Endothelial cell of umbilical vein (primary cell): ENCODE data around the gene CYP19A1. TPM values are rescaled to one million over a fixed set of nuclear protein-coding genes. Genes with fewer than 3 reads are reported as not detected.

ENCODE experiments used
- BruUV-seq: library from RNA; stranded (reverse); fragments of 400-500 nt; replicated peaks from 2 replicates; lab custom pipeline; 2021; lab: Mats Ljungman, UMichigan
- CTCF ChIA-PET: fragments of 300-600, 350-600 bp; sonication (Branson Sonifier 250); formaldehyde crosslinking; loops from one replicate; lab custom pipeline; 2021; ENCODE audit warnings: antibody characterized with exemption, inconsistent platforms; lab: Charles Lee
- POLR2A ChIA-PET: fragments of 300-600, 350-600 bp; sonication (Branson Sonifier 250); formaldehyde crosslinking; loops from one replicate; lab custom pipeline; 2021; ENCODE audit warnings: antibody characterized with exemption, inconsistent platforms; lab: Charles Lee
- DNase-seq: peaks from one replicate; pipeline ENCODE4 v3.0.0-alpha.2; 2011; ENCODE audit warnings: low read depth, low spot score
- FAIRE-seq: peaks from 2 replicates; lab custom pipeline; 2011; peaks lifted over from hg19 to GRCh38; lab: Jason Lieb, UNC
- H2AFZ ChIP-seq: 2 replicates; pipeline ENCODE4 v1.6.0; 2012; ENCODE audit warnings: low read depth, low read length, control low read depth, inconsistent platforms
- H3K27ac ChIP-seq: 2 replicates; pipeline ENCODE4 v1.5.1; 2011; ENCODE audit warnings: low read depth, mild to moderate bottlenecking, control low read depth, low read length, moderate library complexity; ENCODE audit not compliant: insufficient read depth
- H3K27me3 ChIP-seq, 2 experiments: 2 replicates each; pipeline versions ENCODE4 v1.6.0 to v1.6.1; 2011; ENCODE audit warnings: low read length in 2 of 2, mixed read lengths in 1 of 2; ENCODE audit not compliant: control insufficient read depth in 2 of 2, insufficient read depth in 2 of 2
- H3K36me3 ChIP-seq, 2 experiments: 2 replicates in 1 of 2; 3 replicates in 1 of 2; pipeline ENCODE4 v1.5.1; 2011; ENCODE audit warnings: low read length in 2 of 2, mild to moderate bottlenecking in 1 of 2, moderate library complexity in 1 of 2; ENCODE audit not compliant: control insufficient read depth in 2 of 2, insufficient read depth in 2 of 2; ENCODE audit errors: extremely low read depth in 1 of 2
- H3K4me1 ChIP-seq: 3 replicates; pipeline ENCODE4 v1.5.1; 2011; ENCODE audit warnings: mild to moderate bottlenecking, low read length; ENCODE audit not compliant: control insufficient read depth, insufficient read depth; ENCODE audit errors: extremely low read depth
- H3K4me2 ChIP-seq: 2 replicates; pipeline ENCODE4 v1.6.1; 2011; ENCODE audit warnings: low read length, control low read depth, mixed read lengths; ENCODE audit not compliant: insufficient read depth
- H3K4me3 ChIP-seq, 3 experiments: fragments of 200-600 bp in 1 of 3; sonication (generic), shearing (Covaris generic) in 1 of 3; replicated peaks in 1 of 3; 2 replicates each; pipeline ENCODE4 v1.5.1; 2011 to 2016; ENCODE audit warnings: control low read depth in 3 of 3, low read length in 3 of 3, mild to moderate bottlenecking in 2 of 3, inconsistent platforms in 1 of 3, low read depth in 1 of 3, moderate library complexity in 1 of 3; ENCODE audit not compliant: insufficient read depth in 1 of 3
- H3K79me2 ChIP-seq: 2 replicates; pipeline ENCODE4 v1.6.0; 2012; ENCODE audit warnings: low read length, inconsistent platforms; ENCODE audit not compliant: control insufficient read depth, insufficient read depth
- H3K9ac ChIP-seq: replicated peaks from 2 replicates; pipeline ENCODE3; 2011; ENCODE audit warnings: low read length, control low read depth; ENCODE audit not compliant: insufficient read depth; ENCODE audit errors: extremely low read depth
- H3K9me1 ChIP-seq: replicated peaks from 3 replicates; pipeline ENCODE4 v1.6.0; 2011; ENCODE audit warnings: mild to moderate bottlenecking, low read length; ENCODE audit not compliant: control insufficient read depth, insufficient read depth; ENCODE audit errors: extremely low read depth
- H3K9me3 ChIP-seq: replicated peaks from 2 replicates; pipeline ENCODE4 v1.5.1; 2012; ENCODE audit warnings: low read length, inconsistent platforms; ENCODE audit not compliant: control insufficient read depth, insufficient read depth
- H4K20me1 ChIP-seq: replicated peaks from 2 replicates; pipeline ENCODE3; 2011; ENCODE audit warnings: mild to moderate bottlenecking, low read length; ENCODE audit not compliant: control insufficient read depth, insufficient read depth; ENCODE audit errors: extremely low read depth
- CTCF ChIP-seq, 2 donors: IDR thresholded peaks; 1 replicate in 1 of 2; 2 replicates in 1 of 2; pipeline ENCODE4 v1.5.1; 2011; ENCODE audit warnings: low read length in 2 of 2, mild to moderate bottlenecking in 2 of 2, moderate library complexity in 2 of 2, control low read depth in 1 of 2, inconsistent platforms in 1 of 2, low read depth in 1 of 2; ENCODE audit not compliant: insufficient read depth in 1 of 2; ENCODE audit errors: extremely low read depth in 1 of 2
- EZH2 ChIP-seq: IDR thresholded peaks from 2 replicates; pipeline ENCODE4 v1.6.1; 2012; ENCODE audit warnings: borderline replicate concordance, low read depth, mild to moderate bottlenecking, moderate library complexity, low read length, inconsistent platforms; ENCODE audit not compliant: severe bottlenecking
- FOS ChIP-seq: IDR thresholded peaks from 2 replicates; pipeline ENCODE4 v1.6.1; 2011; ENCODE audit warnings: mild to moderate bottlenecking, low read length, moderate library complexity, borderline replicate concordance; ENCODE audit not compliant: insufficient read depth
- GATA2 ChIP-seq: IDR thresholded peaks from 2 replicates; pipeline ENCODE4 v1.7.0; 2011; ENCODE audit warnings: low read depth, mild to moderate bottlenecking, moderate library complexity, mixed read lengths, low read length; ENCODE audit not compliant: insufficient read length, insufficient read depth
- JUN ChIP-seq: IDR thresholded peaks from 2 replicates; pipeline ENCODE4 v1.6.1; 2011; ENCODE audit warnings: borderline replicate concordance, low read depth; ENCODE audit not compliant: insufficient read length, insufficient read depth
- MYC ChIP-seq: IDR thresholded peaks from one replicate; pipeline ENCODE4 v1.6.1; 2011; ENCODE audit warnings: mild to moderate bottlenecking, low read depth, low read length
- POLR2A ChIP-seq: IDR thresholded peaks from 2 replicates; pipeline ENCODE4 v1.6.1; 2012; ENCODE audit warnings: low read depth, mild to moderate bottlenecking, control low read depth, low read length
- POLR2AphosphoS5 ChIP-seq: IDR thresholded peaks from 2 replicates; pipeline ENCODE4 v1.6.1; 2012; ENCODE audit warnings: low read depth, mild to moderate bottlenecking, control low read depth, low read length, moderate library complexity; ENCODE audit not compliant: insufficient read depth
- dilution Hi-C: fragments of 300-500 bp; cut with MboI; formaldehyde crosslinking; loops from one replicate; pipeline ENCODE4 v1.15.0; 2019; ENCODE audit warnings: low sequenced_read_pairs; ENCODE audit not compliant: extremely low pct_ligation_motif_present
- intact Hi-C: fragments of 100-400 bp; cut with micrococcal nuclease; formaldehyde crosslinking; loops from one replicate; pipeline ENCODE4 v1.10.0; 2022
- polyA plus RNA-seq, 4 experiments: library from polyadenylated mRNA; depleted of rRNA in 3 of 4; stranded (reverse) in 3 of 4; unstranded in 1 of 4; fragments of >200 nt; gene quantifications; 2 replicates each; pipeline versions ENCODE4 v1.2.1 to v1.2.3, GENCODE V29; 2011 to 2012; ENCODE audit warnings: missing spikeins in 1 of 4
- total RNA-seq: library from RNA; stranded (reverse); gene quantifications from 2 replicates; pipeline ENCODE4 v1.2.3, GENCODE V29; 2021
- TF ChIP-seq, protein P1 (sequence below): IDR thresholded peaks from 2 replicates; pipeline ENCODE4 v1.6.1; 2011; ENCODE audit not compliant: insufficient read depth, insufficient read length

Gene CYP19A1
- total and polyA plus RNA-seq, 2 donors (not counting 3 experiments of a cell fraction or from before 2014, with no cell fraction given) = not detected

DNA sequence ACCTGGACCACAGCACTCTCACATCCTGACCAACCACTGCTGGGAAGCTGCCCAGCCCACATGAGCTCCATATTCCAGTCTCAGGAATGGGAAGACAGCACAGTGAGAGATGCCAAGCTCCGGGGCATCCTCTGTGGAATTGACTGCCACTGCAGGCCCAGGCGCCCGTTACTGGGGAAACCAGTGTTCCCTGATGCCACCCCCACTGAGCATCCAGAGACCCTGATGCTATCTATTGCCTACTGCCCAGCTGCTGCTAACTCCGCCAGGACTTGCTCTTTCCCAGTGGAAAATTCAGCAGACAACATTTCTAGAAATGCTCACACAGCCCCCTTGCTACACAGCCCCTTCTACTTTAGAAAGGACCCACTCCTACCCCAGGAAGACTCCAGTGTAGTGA, 57.6 kb downstream of the CYP19A1 start:
- dilution Hi-C loops (no loop called here), intact Hi-C loops (loop anchor here (1.0 to 5.0 kb wide), 5 partner anchors 51 to 218 kb away; no protein-coding TSS in a partner anchor)
- Histone ChIP-seq H2AFZ (no peak overlapping the region), H3K9me1 (no peaks in the 10 kb centered on the region), H4K20me1 (no peaks in the 10 kb centered on the region), H3K4me1 (no peaks in the 10 kb centered on the region), H3K9ac (no peak overlapping the region), H3K4me2 (no peak overlapping the region), H3K79me2 (no peaks in the 10 kb centered on the region), H3K36me3 (no peaks in the 10 kb centered on the region), H3K9me3 (no peaks in the 10 kb centered on the region), H3K4me3 (no peak overlapping the region), H3K27ac (no peak overlapping the region), H3K27me3 (peaks cover 65 to 71% of the 10 kb centered on the region in 2 experiments)
- FAIRE-seq (no peak), DNase-seq (no peak)
- POLR2A ChIA-PET = no interaction called here
- CTCF ChIA-PET = interaction anchor here (0.5 to 6.1 kb wide), 34 partner anchors 9 to 219 kb away, joined by 3 to 230 read pairs (median 5); no protein-coding TSS in a partner anchor
- TF ChIP-seq POLR2A (no peak), FOS (no peak), MYC (no peak), CTCF (IDR thresholded peaks at IDR 0.05; ENCODE audit: extremely low read depth in 1 of 2, insufficient read depth in 1 of 2, low read depth in 1 of 2, low read length in 2 of 2) (no peak), JUN (no peak), GATA2 (no peak), EZH2 (no peak), POLR2AphosphoS5 (no peak)
- TF ChIP-seq, protein P1, sequence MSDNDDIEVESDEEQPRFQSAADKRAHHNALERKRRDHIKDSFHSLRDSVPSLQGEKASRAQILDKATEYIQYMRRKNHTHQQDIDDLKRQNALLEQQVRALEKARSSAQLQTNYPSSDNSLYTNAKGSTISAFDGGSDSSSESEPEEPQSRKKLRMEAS = no peak
- BruUV-seq = no TSS peak
